HepG2 (cell line): ENCODE measurements around the gene SRBD1.

ENCODE experiments used
- ARID3A ChIP-seq: IDR thresholded peaks from 2 replicates; pipeline ENCODE4 v1.6.1; 2012; ENCODE audit warnings: low read depth, low read length, improper control_type of control experiment
- CTCF ChIP-seq: sonication (generic); formaldehyde crosslinking; IDR thresholded peaks from 2 replicates; pipeline ENCODE4 v1.5.0; 2020; ENCODE audit warnings: mild to moderate bottlenecking, missing genetic modification reagents, moderate library complexity
- ELF1 ChIP-seq: sonication (generic); formaldehyde crosslinking; IDR thresholded peaks from 2 replicates; pipeline ENCODE4 v1.4.0; 2020; ENCODE audit warnings: missing genetic modification reagents
- MYC ChIP-seq: sonication (generic); formaldehyde crosslinking; IDR thresholded peaks from 2 replicates; pipeline ENCODE4 v1.9.0; 2021; ENCODE audit warnings: missing genetic modification reagents, borderline replicate concordance
- RAD21 ChIP-seq: fragments of 450-650 bp; formaldehyde crosslinking; IDR thresholded peaks from 2 replicates; pipeline ENCODE4 v1.5.0; 2020; ENCODE audit warnings: mild to moderate bottlenecking
- REST ChIP-seq, 2 experiments: IDR thresholded peaks; 2 replicates each; pipeline ENCODE4 v1.6.1; 2011 to 2012; ENCODE audit warnings: low read length in 2 of 2, borderline replicate concordance in 1 of 2, low read depth in 1 of 2, mild to moderate bottlenecking in 1 of 2, moderate library complexity in 1 of 2
- RFX5 ChIP-seq: IDR thresholded peaks from 2 replicates; pipeline ENCODE4 v1.6.1; 2011; ENCODE audit warnings: low read depth, low read length, improper control_type of control experiment
- ZBTB1 ChIP-seq: sonication (generic); formaldehyde crosslinking; IDR thresholded peaks from 2 replicates; pipeline ENCODE4 v1.4.0; 2020; ENCODE audit warnings: missing genetic modification reagents, borderline replicate concordance
- ZNF143 ChIP-seq: sonication (generic); formaldehyde crosslinking; IDR thresholded peaks from 2 replicates; pipeline ENCODE4 v1.4.0; 2020; ENCODE audit warnings: missing genetic modification reagents

- TF ChIP-seq RAD21 (CRISPR knock-in tag) (no peak), RFX5 (no peak), ARID3A (no peak), MYC (CRISPR knock-in tag) (no peak), ZBTB1 (CRISPR knock-in tag) (no peak), ELF1 (CRISPR knock-in tag) (no peak), ZNF143 (CRISPR knock-in tag) (no peak), CTCF (CRISPR knock-in tag) (no peak), REST (IDR thresholded peaks at IDR 0.05; ENCODE audit: borderline replicate concordance in 1 of 2, low read depth in 1 of 2, low read length in 2 of 2) (no peak)
Observed at GRCh38 chr2:45353879-45354278, 257.2 kb downstream of the SRBD1 start.
